DOHH2 (cell line): ENCODE results near the gene ST8SIA6.

Experiments used
- H3F3A ChIP-seq: fragments of 200-600 bp; sonication (generic), shearing (Covaris generic); 2 replicates; pipeline ENCODE4 v1.6.0; 2016; ENCODE audit warnings: antibody characterized with exemption, mild to moderate bottlenecking; ENCODE audit not compliant: control insufficient read depth, insufficient read depth
- H3K27ac ChIP-seq: fragments of 200-600 bp; sonication (generic); 2 replicates; pipeline ENCODE4 v1.5.1; 2014; ENCODE audit warnings: low read depth, mild to moderate bottlenecking, low read length, moderate library complexity
- H3K27me3 ChIP-seq: fragments of 200-600 bp; sonication (generic); 2 replicates; pipeline ENCODE4 v1.6.1; 2014; ENCODE audit warnings: mild to moderate bottlenecking, low read length, mixed read lengths; ENCODE audit not compliant: control insufficient read depth
- H3K36me3 ChIP-seq: fragments of 200-600 bp; sonication (generic); 2 replicates; pipeline ENCODE4 v1.6.1; 2014; ENCODE audit warnings: mild to moderate bottlenecking, low read length, moderate library complexity, mixed read lengths; ENCODE audit not compliant: control insufficient read depth
- H3K4me1 ChIP-seq: fragments of 200-600 bp; sonication (generic); 2 replicates; pipeline ENCODE4 v1.6.1; 2014; ENCODE audit warnings: mild to moderate bottlenecking, low read length, mixed read lengths; ENCODE audit not compliant: control insufficient read depth
- H3K4me2 ChIP-seq: fragments of 200-600 bp; sonication (generic); 2 replicates; pipeline ENCODE4 v1.6.0; 2014; ENCODE audit warnings: mild to moderate bottlenecking, low read length, moderate library complexity
- H3K4me3 ChIP-seq: fragments of 200-600 bp; sonication (generic); 2 replicates; pipeline ENCODE4 v1.5.1; 2014; ENCODE audit warnings: mild to moderate bottlenecking, low read length, mixed read lengths
- H3K79me2 ChIP-seq: fragments of 200-600 bp; sonication (generic); 2 replicates; pipeline ENCODE4 v1.6.1; 2014; ENCODE audit warnings: mild to moderate bottlenecking, low read length, mixed read lengths; ENCODE audit not compliant: control insufficient read depth
- H3K9me2 ChIP-seq: fragments of 200-600 bp; sonication (generic); replicated peaks from 2 replicates; pipeline ENCODE4 v1.6.1; 2014; ENCODE audit warnings: mild to moderate bottlenecking, low read length, mixed read lengths; ENCODE audit not compliant: control insufficient read depth
- H3K9me3 ChIP-seq: fragments of 200-600 bp; sonication (generic); 2 replicates; pipeline ENCODE4 v1.6.1; 2014; ENCODE audit warnings: antibody characterized with exemption, low read length, mixed read lengths; ENCODE audit not compliant: control insufficient read depth, insufficient read depth
- H4K20me1 ChIP-seq: fragments of 200-600 bp; sonication (generic); 2 replicates; pipeline ENCODE4 v1.6.0; 2014; ENCODE audit warnings: low read depth, mild to moderate bottlenecking, antibody characterized with exemption, low read length, moderate library complexity; ENCODE audit not compliant: control insufficient read depth, insufficient read depth
- CTCF ChIP-seq: fragments of 200-600 bp; sonication (generic); IDR thresholded peaks from one replicate; pipeline ENCODE4 v1.5.1; 2014; ENCODE audit warnings: antibody characterized with exemption, mild to moderate bottlenecking, low read depth, low read length; ENCODE audit not compliant: poor library complexity, severe bottlenecking
- EZH2phosphoT487 ChIP-seq: fragments of 200-600 bp; sonication (generic); IDR thresholded peaks from 2 replicates; pipeline ENCODE4 v1.6.1; 2017; ENCODE audit warnings: borderline replicate concordance, mild to moderate bottlenecking, antibody characterized with exemption, low read length, moderate library complexity, mixed read lengths

ST8SIA6 gene

GRCh38 chr10:17276756-17277424 is 177.5 kb downstream of the ST8SIA6 start:
- Histone ChIP-seq H3K79me2 (no peaks in the 10 kb centered on the region), H3K9me3 (no peaks in the 10 kb centered on the region), H3K27ac (no peak overlapping the region), H3F3A (no peaks in the 10 kb centered on the region), H3K9me2 (no peaks in the 10 kb centered on the region), H4K20me1 (no peaks in the 10 kb centered on the region), H3K27me3 (no peaks in the 10 kb centered on the region), H3K4me3 (no peak overlapping the region), H3K4me2 (no peak overlapping the region), H3K4me1 (no peaks in the 10 kb centered on the region), H3K36me3 (no peaks in the 10 kb centered on the region)
- TF ChIP-seq CTCF: no peak
- no peak for TF ChIP-seq EZH2phosphoT487

- Histone ChIP-seq H3K27ac (no peak overlapping the region), H3K4me3 (no peak overlapping the region), H3K79me2 (no peaks in the 10 kb centered on the region), H3K9me3 (no peaks in the 10 kb centered on the region), H3K4me2 (no peak overlapping the region), H4K20me1 (no peaks in the 10 kb centered on the region), H3K4me1 (no peaks in the 10 kb centered on the region), H3K9me2 (no peaks in the 10 kb centered on the region), H3K27me3 (no peaks in the 10 kb centered on the region), H3K36me3 (no peaks in the 10 kb centered on the region), H3F3A (no peaks in the 10 kb centered on the region)
- no peak for TF ChIP-seq EZH2phosphoT487
- no peak for TF ChIP-seq CTCF
These were observed 181.0 kb downstream of the ST8SIA6 start for GRCh38 chr10:17273403-17273802.

- no peaks in the 10 kb centered on the region for H3K79me2 ChIP-seq
- H3K4me2 ChIP-seq: no peak overlapping the region
- H3K27me3 ChIP-seq: no peaks in the 10 kb centered on the region
- H3K9me3 ChIP-seq: no peaks in the 10 kb centered on the region
- H3K27ac ChIP-seq: no peak overlapping the region
- no peaks in the 10 kb centered on the region for H3F3A ChIP-seq
- H3K9me2 ChIP-seq: no peaks in the 10 kb centered on the region
- H3K4me1 ChIP-seq: no peaks in the 10 kb centered on the region
- no peak overlapping the region for H3K4me3 ChIP-seq
- TF ChIP-seq EZH2phosphoT487: no peak
- no peak for TF ChIP-seq CTCF
- H3K36me3 ChIP-seq: no peaks in the 10 kb centered on the region
- H4K20me1 ChIP-seq: no peaks in the 10 kb centered on the region
These were observed 181.7 kb downstream of the ST8SIA6 start for GRCh38 chr10:17272648-17273047.
